HAP-1 (cell line): Measurements from ENCODE around the gene TREX2.

ENCODE experiments used
- DNase-seq, 2 experiments: peaks; one replicate each; pipeline ENCODE4 v3.0.0-alpha.2; 2016 to 2020; ENCODE audit warnings: low spot score in 2 of 2
- H3K27me3 ChIP-seq: fragments of 250-450 bp; sonication (Bioruptor Pico); 2 replicates; pipeline ENCODE4 v1.5.1; 2020; ENCODE audit warnings: low read depth, mild to moderate bottlenecking, moderate library complexity
- H3K36me3 ChIP-seq: fragments of 250-450 bp; sonication (Bioruptor Pico); replicated peaks from 2 replicates; pipeline ENCODE4 v1.5.1; 2020; ENCODE audit warnings: mild to moderate bottlenecking
- H3K4me1 ChIP-seq: fragments of 250-450 bp; sonication (Bioruptor Pico); 2 replicates; pipeline ENCODE4 v1.5.1; 2020; ENCODE audit warnings: mild to moderate bottlenecking
- H3K4me3 ChIP-seq: fragments of 250-450 bp; sonication (Bioruptor Pico); 2 replicates; pipeline ENCODE4 v1.5.1; 2020; ENCODE audit warnings: mild to moderate bottlenecking, moderate library complexity
- H3K9me3 ChIP-seq: fragments of 250-450 bp; sonication (Bioruptor Pico); 2 replicates; pipeline ENCODE4 v1.5.1; 2020; ENCODE audit warnings: mild to moderate bottlenecking, moderate library complexity
- in situ Hi-C: fragments of 300-500 bp; cut with MboI; formaldehyde crosslinking; loops from 3 replicates; pipeline ENCODE4 v1.14.3; 2020; ENCODE audit warnings: low sequenced_read_pairs, inconsistent platforms, mixed read lengths

Gene TREX2

GRCh38 chrX:153397256-153397960 is 48.4 kb downstream of the TREX2 start:
- Histone ChIP-seq H3K9me3 (no peaks in the 10 kb centered on the region), H3K4me3 (no peak overlapping the region), H3K4me1 (no peaks in the 10 kb centered on the region), H3K27me3 (peaks cover 4% of the 10 kb centered on the region), H3K36me3 (no peaks in the 10 kb centered on the region)
- no peak for DNase-seq
- in situ Hi-C loops: no loop called here

GRCh38 chrX:153396320-153397195 is 49.3 kb downstream of the TREX2 start:
- no peaks in the 10 kb centered on the region for H3K36me3 ChIP-seq
- in situ Hi-C loops: no loop called here
- H3K27me3 ChIP-seq: peaks cover 4% of the 10 kb centered on the region
- DNase-seq: no peak
- no peaks in the 10 kb centered on the region for H3K9me3 ChIP-seq
- no peaks in the 10 kb centered on the region for H3K4me1 ChIP-seq
- no peak overlapping the region for H3K4me3 ChIP-seq

GRCh38 chrX:153395613-153396319 is 50.1 kb downstream of the TREX2 start:
- H3K4me1 ChIP-seq: no peaks in the 10 kb centered on the region
- DNase-seq: no peak

GRCh38 chrX:153394612-153395011 is 51.2 kb downstream of the TREX2 start:
- Histone ChIP-seq H3K36me3 (no peaks in the 10 kb centered on the region), H3K4me1 (no peaks in the 10 kb centered on the region), H3K9me3 (no peaks in the 10 kb centered on the region), H3K27me3 (peaks cover 2% of the 10 kb centered on the region), H3K4me3 (no peak overlapping the region)
- in situ Hi-C loops: no loop called here
- DNase-seq: no peak

More at GRCh38 chrX:153395613-153396319, 50.1 kb downstream of the TREX2 start:
- no peaks in the 10 kb centered on the region for H3K9me3 ChIP-seq
- no peaks in the 10 kb centered on the region for H3K36me3 ChIP-seq
- H3K4me3 ChIP-seq: no peak overlapping the region
- H3K27me3 ChIP-seq: peaks cover 4% of the 10 kb centered on the region
- in situ Hi-C loops: no loop called here
